NCI-H446 (cell line): ENCODE data around the gene WNK1.
"Not testable (repeated sequence)": the region's sequence is repeated elsewhere in the genome, so short reads cannot be mapped to it uniquely, and the experiment has no call there.

Experiments
- DNase-seq, 2 experiments: peaks; one replicate each; lab custom pipeline; 2025; lab: John Stamatoyannopoulos, UW

The WNK1 gene

GRCh38 chr12:749751-750270 is 2.6 kb upstream of the WNK1 start:
- no peak for DNase-seq

- peak in 1 of 2 experiments; percentile 29 for DNase-seq
Measured at GRCh38 chr12:750366-751191, 1.8 kb upstream of the WNK1 start.

GRCh38 chr12:751192-751998 is 984 bp upstream of the WNK1 start:
- DNase-seq = peak; percentile 96 to 99

GRCh38 chr12:752695-753610 is 574 bp downstream of the WNK1 start:
- peak in 1 of 2 experiments; percentile 54 for DNase-seq

- DNase-seq = peak in 1 of 2 experiments; percentile 45
Measured at GRCh38 chr12:753611-754472, 1.5 kb downstream of the WNK1 start.

GRCh38 chr12:754473-754820 is 2.1 kb downstream of the WNK1 start:
- DNase-seq = peak in 1 of 2 experiments; percentile 45

GRCh38 chr12:754851-755562 is 2.6 kb downstream of the WNK1 start:
- peak in 1 of 2 experiments; percentile 22 for DNase-seq

- no peak for DNase-seq
Measured at GRCh38 chr12:759628-760027, 7.2 kb downstream of the WNK1 start.

- DNase-seq = no peak
Measured at GRCh38 chr12:761256-761655, 8.9 kb downstream of the WNK1 start.

GRCh38 chr12:765840-766239 is 13.5 kb downstream of the WNK1 start:
- DNase-seq = no peak

GRCh38 chr12:768434-768833 is 16.1 kb downstream of the WNK1 start:
- DNase-seq = no peak

- no peak for DNase-seq
Measured at GRCh38 chr12:770479-770878, 18.1 kb downstream of the WNK1 start.

- DNase-seq = no peak
Measured at GRCh38 chr12:772056-772697, 19.8 kb downstream of the WNK1 start.

- DNase-seq = no peak
Measured at GRCh38 chr12:774051-774614, 21.8 kb downstream of the WNK1 start.

- DNase-seq = not testable (repeated sequence)
Measured at GRCh38 chr12:775973-776771, 23.8 kb downstream of the WNK1 start.

GRCh38 chr12:776772-777373 is 24.5 kb downstream of the WNK1 start:
- not testable (repeated sequence) for DNase-seq

- no peak for DNase-seq
Measured at GRCh38 chr12:777550-778047, 25.2 kb downstream of the WNK1 start.

- DNase-seq = no peak
Measured at GRCh38 chr12:778615-779014, 26.2 kb downstream of the WNK1 start.
